PC-9 (cell line): Measurements from ENCODE around the gene FTO. TPM values are rescaled to one million over a fixed set of nuclear protein-coding genes. Genes with fewer than 3 reads are reported as not detected.

Source experiments
- BruUV-seq: library from RNA; stranded (reverse); fragments of 400-500 nt; replicated peaks from 2 replicates; lab custom pipeline; 2021; lab: Mats Ljungman, UMichigan
- CTCF ChIA-PET: fragments of 300-600 bp; sonication (Branson Sonifier 250); formaldehyde crosslinking; loops from one replicate; lab custom pipeline; 2022; ENCODE audit warnings: antibody characterized with exemption; lab: Charles Lee
- POLR2A ChIA-PET: fragments of 300-600 bp; sonication (Branson Sonifier 250); formaldehyde crosslinking; loops from one replicate; lab custom pipeline; 2022; ENCODE audit warnings: antibody characterized with exemption; ENCODE audit not compliant: unreplicated experiment; lab: Charles Lee
- DNase-seq, 2 experiments: peaks; one replicate each; pipeline versions ENCODE4 v3.0.0 to v3.0.0-alpha.2; 2015 to 2022; ENCODE audit warnings: mixed read lengths in 1 of 2
- H2AFZ ChIP-seq: fragments of 200-600 bp; sonication (generic); 2 replicates; pipeline ENCODE4 v1.8.1; 2017; ENCODE audit warnings: antibody characterized with exemption
- H3F3A ChIP-seq: fragments of 200-600 bp; sonication (generic); 2 replicates; pipeline ENCODE4 v1.8.1; 2017; ENCODE audit warnings: antibody characterized with exemption, mild to moderate bottlenecking, low read depth; ENCODE audit not compliant: insufficient read depth
- H3K27ac ChIP-seq: fragments of 200-600 bp; sonication (generic); 2 replicates; pipeline ENCODE4 v1.6.1; 2016; ENCODE audit warnings: mixed run types
- H3K27me3 ChIP-seq: fragments of 200-600 bp; sonication (generic); 2 replicates; pipeline ENCODE4 v1.6.1; 2016; ENCODE audit warnings: low read depth, mixed run types; ENCODE audit not compliant: insufficient read depth
- H3K36me3 ChIP-seq: fragments of 200-600 bp; sonication (generic); 2 replicates; pipeline ENCODE4 v1.6.1; 2016; ENCODE audit warnings: low read depth, mixed run types
- H3K4me1 ChIP-seq: fragments of 200-600 bp; sonication (generic); replicated peaks from 2 replicates; pipeline ENCODE4 v1.6.1; 2016; ENCODE audit warnings: mixed run types; ENCODE audit not compliant: insufficient read depth
- H3K4me2 ChIP-seq: fragments of 200-600 bp; sonication (generic); 2 replicates; pipeline ENCODE4 v1.6.1; 2017; ENCODE audit warnings: mixed run types
- H3K4me3 ChIP-seq: fragments of 200-600 bp; sonication (generic); 2 replicates; pipeline ENCODE4 v1.6.1; 2016; ENCODE audit warnings: mixed run types
- H3K79me2 ChIP-seq: fragments of 200-600 bp; sonication (generic); 2 replicates; pipeline ENCODE4 v1.6.1; 2017; ENCODE audit warnings: low read depth, mixed run types
- H3K9me2 ChIP-seq: fragments of 200-600 bp; sonication (generic); 2 replicates; pipeline ENCODE4 v1.8.1; 2017; ENCODE audit warnings: mild to moderate bottlenecking; ENCODE audit not compliant: insufficient read depth
- H3K9me3 ChIP-seq: fragments of 200-600 bp; sonication (generic); 2 replicates; pipeline ENCODE4 v1.8.1; 2016; ENCODE audit warnings: low read depth; ENCODE audit not compliant: insufficient read depth
- H4K20me1 ChIP-seq: fragments of 200-600 bp; sonication (generic); 2 replicates; pipeline ENCODE4 v1.8.1; 2017; ENCODE audit not compliant: insufficient read depth
- EZH2 ChIP-seq: fragments of 200-600 bp; sonication (generic); IDR thresholded peaks from 2 replicates; pipeline ENCODE4 v1.8.0; 2017; ENCODE audit warnings: antibody characterized with exemption, low read depth
- intact Hi-C: fragments of 100-400 bp; cut with micrococcal nuclease; formaldehyde crosslinking; loops from one replicate; pipeline ENCODE4 v1.10.0; 2022; ENCODE audit not compliant: unreplicated experiment
- total RNA-seq: library from RNA; stranded (reverse); gene quantifications from 2 replicates; pipeline ENCODE4 v1.2.3, GENCODE V29; 2021
- TF ChIP-seq, protein P1 (sequence below): fragments of 200-600 bp; sonication (generic); conservative IDR thresholded peaks from 2 replicates; pipeline ENCODE4 v1.6.1; 2017; ENCODE audit warnings: mixed run types, antibody characterized with exemption, mild to moderate bottlenecking, moderate library complexity

Gene FTO
- total RNA-seq, 1 experiment from 2014 or later = 58.1 TPM

DNA sequence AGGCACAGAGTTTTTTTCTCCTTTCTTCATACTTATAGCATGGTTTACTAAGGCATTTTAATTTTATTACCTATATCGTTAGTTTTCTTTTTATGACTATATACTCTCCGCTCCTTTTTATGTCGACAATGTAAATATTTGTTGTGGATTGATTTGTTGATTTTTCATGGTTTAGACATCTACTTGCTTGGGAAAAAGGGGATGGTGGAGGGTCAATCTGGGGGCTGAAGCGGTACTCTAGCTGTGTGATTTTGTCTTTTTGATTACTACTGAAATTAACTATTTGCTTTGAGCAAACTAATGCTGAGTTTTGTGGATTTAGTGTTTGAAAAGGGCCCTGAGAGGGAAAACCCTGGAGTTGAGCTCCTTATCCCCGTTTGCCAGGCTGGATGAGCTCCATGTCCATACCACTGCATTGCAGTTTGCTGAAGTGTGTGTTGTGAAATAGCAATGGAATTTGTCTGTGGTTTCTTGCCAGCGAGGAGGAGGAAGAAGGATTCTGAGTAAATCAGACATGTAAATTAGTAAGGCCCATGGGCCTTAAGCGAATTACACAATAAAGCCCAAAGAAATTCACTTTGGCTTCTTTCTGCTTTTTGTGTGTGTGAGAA lies 72.0 kb downstream of the FTO start:
- no peak for TF ChIP-seq EZH2
- H3K9me2 ChIP-seq = no peaks in the 10 kb centered on the region
- POLR2A ChIA-PET = interaction anchor here (0.5 to 0.7 kb wide), 2 partner anchors 46 to 252 kb away, joined by 4 to 7 read pairs; no protein-coding TSS in a partner anchor
- no TSS peak for BruUV-seq
- peak; percentile 47 to 94 for DNase-seq
- CTCF ChIA-PET = interaction anchor here (1.6 kb wide), 1 partner anchor 116 kb away, joined by 6 read pairs; no protein-coding TSS in a partner anchor
- peak overlapping the region; percentile 77 for H3K4me2 ChIP-seq
- H3K9me3 ChIP-seq = no peaks in the 10 kb centered on the region
- H3K36me3 ChIP-seq = no peaks in the 10 kb centered on the region
- H3K4me1 ChIP-seq = peaks cover 75% of the 10 kb centered on the region
- H3K27ac ChIP-seq = peak overlapping the region; percentile 80
- intact Hi-C loops = loop anchor here (1.0 to 10.0 kb wide), 3 partner anchors 251 to 1479 kb away; partner anchors contain the start of gene IRX3
- no peak overlapping the region for H2AFZ ChIP-seq
- H4K20me1 ChIP-seq = no peaks in the 10 kb centered on the region
- peak overlapping the region; percentile 28 for H3K4me3 ChIP-seq
- peaks cover 27% of the 10 kb centered on the region for H3F3A ChIP-seq
- H3K27me3 ChIP-seq = no peaks in the 10 kb centered on the region
- H3K79me2 ChIP-seq = peaks cover 58% of the 10 kb centered on the region

DNA sequence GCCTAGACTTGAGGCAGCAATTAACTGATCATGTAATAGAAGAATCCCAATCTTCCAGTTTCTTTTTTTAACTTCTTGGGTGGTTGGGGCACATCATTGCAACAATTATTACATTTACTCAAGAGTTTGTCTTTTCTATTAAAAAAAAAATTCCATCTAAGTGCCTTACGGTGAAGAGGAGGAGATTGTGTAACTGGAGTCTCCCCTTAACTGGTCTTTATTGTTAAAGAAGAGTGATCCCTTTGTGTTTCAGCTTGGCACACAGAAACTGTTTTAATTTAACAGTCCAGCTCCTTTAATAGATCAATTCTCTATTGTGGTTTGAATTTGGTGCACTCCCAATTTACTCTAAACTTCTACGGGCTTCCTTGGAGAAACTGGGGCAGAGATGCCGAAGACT lies 75.2 kb downstream of the FTO start:
- DNase-seq = no peak
- intact Hi-C loops = loop anchor here (10.0 kb wide), 1 partner anchor 1476 kb away; no protein-coding TSS in a partner anchor
- no peak overlapping the region for H3K4me2 ChIP-seq
- no peaks in the 10 kb centered on the region for H4K20me1 ChIP-seq
- peaks cover 95% of the 10 kb centered on the region for H3K4me1 ChIP-seq
- no TSS peak for BruUV-seq
- H3K36me3 ChIP-seq = no peaks in the 10 kb centered on the region
- no peaks in the 10 kb centered on the region for H3K9me3 ChIP-seq
- CTCF ChIA-PET = no interaction called here
- H3F3A ChIP-seq = peaks cover 43% of the 10 kb centered on the region
- H2AFZ ChIP-seq = no peak overlapping the region
- TF ChIP-seq EZH2 = no peak
- TF ChIP-seq, protein P1, sequence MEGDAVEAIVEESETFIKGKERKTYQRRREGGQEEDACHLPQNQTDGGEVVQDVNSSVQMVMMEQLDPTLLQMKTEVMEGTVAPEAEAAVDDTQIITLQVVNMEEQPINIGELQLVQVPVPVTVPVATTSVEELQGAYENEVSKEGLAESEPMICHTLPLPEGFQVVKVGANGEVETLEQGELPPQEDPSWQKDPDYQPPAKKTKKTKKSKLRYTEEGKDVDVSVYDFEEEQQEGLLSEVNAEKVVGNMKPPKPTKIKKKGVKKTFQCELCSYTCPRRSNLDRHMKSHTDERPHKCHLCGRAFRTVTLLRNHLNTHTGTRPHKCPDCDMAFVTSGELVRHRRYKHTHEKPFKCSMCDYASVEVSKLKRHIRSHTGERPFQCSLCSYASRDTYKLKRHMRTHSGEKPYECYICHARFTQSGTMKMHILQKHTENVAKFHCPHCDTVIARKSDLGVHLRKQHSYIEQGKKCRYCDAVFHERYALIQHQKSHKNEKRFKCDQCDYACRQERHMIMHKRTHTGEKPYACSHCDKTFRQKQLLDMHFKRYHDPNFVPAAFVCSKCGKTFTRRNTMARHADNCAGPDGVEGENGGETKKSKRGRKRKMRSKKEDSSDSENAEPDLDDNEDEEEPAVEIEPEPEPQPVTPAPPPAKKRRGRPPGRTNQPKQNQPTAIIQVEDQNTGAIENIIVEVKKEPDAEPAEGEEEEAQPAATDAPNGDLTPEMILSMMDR = no peak
- no peaks in the 10 kb centered on the region for H3K27me3 ChIP-seq
- H3K79me2 ChIP-seq = peaks cover 71% of the 10 kb centered on the region
- H3K4me3 ChIP-seq = no peak overlapping the region
- H3K9me2 ChIP-seq = no peaks in the 10 kb centered on the region
- no peak overlapping the region for H3K27ac ChIP-seq
- POLR2A ChIA-PET = interaction anchor here (0.6 kb wide), 1 partner anchor 75 kb away, joined by 7 read pairs; no protein-coding TSS in a partner anchor

GRCh38 chr16:53780051-53780450 lies 76.1 kb downstream of the FTO start:
- ChIA-PET POLR2A (interaction anchor here (0.6 kb wide), 1 partner anchor 198 kb away, joined by 4 read pairs; no protein-coding TSS in a partner anchor), CTCF (no interaction called here)
- no TSS peak for BruUV-seq
- peaks cover 75% of the 10 kb centered on the region for H3K79me2 ChIP-seq
- intact Hi-C loops = loop anchor here (2.0 to 10.0 kb wide), 2 partner anchors 43 to 85 kb away; no protein-coding TSS in a partner anchor
- peaks cover 95% of the 10 kb centered on the region for H3K4me1 ChIP-seq
- no peak overlapping the region for H2AFZ ChIP-seq
- TF ChIP-seq, protein P1 = no peak
- no peak for TF ChIP-seq EZH2
- H3K36me3 ChIP-seq = no peaks in the 10 kb centered on the region
- DNase-seq = peak; percentile 41 to 61
- no peaks in the 10 kb centered on the region for H4K20me1 ChIP-seq
- H3F3A ChIP-seq = peaks cover 47% of the 10 kb centered on the region
- no peak overlapping the region for H3K4me3 ChIP-seq
- no peaks in the 10 kb centered on the region for H3K27me3 ChIP-seq
- H3K4me2 ChIP-seq = peak overlapping the region; percentile 56
- H3K27ac ChIP-seq = peak overlapping the region; percentile 62
- no peaks in the 10 kb centered on the region for H3K9me3 ChIP-seq
- H3K9me2 ChIP-seq = no peaks in the 10 kb centered on the region
